Right atrium auricular region (tissue), 2 donors: ENCODE measurements around the gene BTD. TPM values are rescaled to one million over a fixed set of nuclear protein-coding genes. Genes with fewer than 3 reads are reported as not detected.

Experiments used
- DNase-seq: peaks from one replicate; pipeline ENCODE4 v3.0.0-alpha.2; 2019; ENCODE audit warnings: low spot score
- H3K27ac ChIP-seq, 2 donors: fragments of 200-600 bp; sonication (generic); 1 replicate in 1 of 2; 2 replicates in 1 of 2; pipeline ENCODE4 v1.5.1; 2016 to 2019
- H3K27me3 ChIP-seq, 2 donors: fragments of 200-600 bp; sonication (generic); one replicate each; pipeline versions ENCODE4 v1.5.1 to v1.6.0; 2017 to 2019
- H3K36me3 ChIP-seq: fragments of 200-600 bp; sonication (generic); one replicate; pipeline ENCODE4 v1.5.1; 2016
- H3K4me1 ChIP-seq, 2 donors: fragments of 200-600 bp; sonication (generic); one replicate each; pipeline versions ENCODE4 v1.5.1 to v1.6.0; 2017 to 2019
- H3K4me3 ChIP-seq, 2 donors: fragments of 200-600 bp; sonication (generic); 1 replicate in 1 of 2; 2 replicates in 1 of 2; pipeline ENCODE4 v1.5.1; 2017 to 2019; ENCODE audit warnings: mild to moderate bottlenecking in 1 of 2, moderate library complexity in 1 of 2
- H3K9me3 ChIP-seq, 2 donors: fragments of 200-600 bp; sonication (generic); one replicate each; pipeline ENCODE4 v1.5.1; 2019
- total RNA-seq, 2 donors: library from RNA; depleted of rRNA; stranded (reverse); fragments of >200 nt; gene quantifications; one replicate each; pipeline ENCODE4 v1.1.0, GENCODE V29; 2016
- TF ChIP-seq, protein P1 (sequence below), 2 donors: fragments of 200-600 bp; sonication (generic); IDR thresholded peaks; one replicate each; pipeline ENCODE4 v1.5.1; 2019; ENCODE audit warnings: antibody characterized with exemption in 2 of 2

The BTD gene
- total RNA-seq, 2 donors from 2014 or later: 10.3 to 16.2 TPM

DNA sequence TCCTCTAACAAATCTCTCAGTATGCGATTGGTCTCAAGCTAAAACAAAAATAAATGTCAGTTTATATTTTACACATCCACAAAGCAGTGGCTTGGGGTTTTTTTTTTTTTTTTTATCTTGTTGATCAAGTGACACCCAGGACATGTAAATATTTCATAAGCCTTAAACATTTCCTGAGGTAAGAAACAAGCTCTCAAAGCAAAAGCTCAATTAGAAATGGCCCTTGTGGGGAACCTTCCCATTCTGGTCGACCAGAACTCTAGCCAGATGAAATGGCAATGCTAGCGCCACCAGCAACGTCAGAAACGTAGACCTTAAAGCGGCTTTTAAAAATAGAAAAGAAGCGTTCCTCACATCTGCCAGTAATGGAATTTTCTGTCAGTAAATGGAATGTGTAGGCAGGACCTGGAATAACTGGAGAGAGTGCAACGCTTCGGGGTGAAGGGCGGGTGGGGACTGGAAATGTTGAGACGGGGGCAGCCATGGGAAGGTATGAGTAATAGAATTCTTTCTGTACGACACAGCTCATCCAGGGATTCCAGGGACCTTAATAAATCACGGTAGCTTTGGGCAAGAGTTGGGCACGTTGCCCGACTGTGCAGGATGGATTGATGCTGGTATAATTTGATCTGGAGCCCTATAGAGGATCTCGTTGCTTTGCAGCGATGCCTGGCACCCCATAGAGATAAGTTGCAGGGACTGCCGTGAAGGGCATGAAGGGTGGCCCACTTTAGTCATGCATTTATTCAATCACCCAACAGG lies 44.4 kb downstream of the BTD start:
- DNase-seq: no peak
- peaks cover 9% of the 10 kb centered on the region for H3K36me3 ChIP-seq
- no peak overlapping the region for H3K4me3 ChIP-seq
- TF ChIP-seq, protein P1, sequence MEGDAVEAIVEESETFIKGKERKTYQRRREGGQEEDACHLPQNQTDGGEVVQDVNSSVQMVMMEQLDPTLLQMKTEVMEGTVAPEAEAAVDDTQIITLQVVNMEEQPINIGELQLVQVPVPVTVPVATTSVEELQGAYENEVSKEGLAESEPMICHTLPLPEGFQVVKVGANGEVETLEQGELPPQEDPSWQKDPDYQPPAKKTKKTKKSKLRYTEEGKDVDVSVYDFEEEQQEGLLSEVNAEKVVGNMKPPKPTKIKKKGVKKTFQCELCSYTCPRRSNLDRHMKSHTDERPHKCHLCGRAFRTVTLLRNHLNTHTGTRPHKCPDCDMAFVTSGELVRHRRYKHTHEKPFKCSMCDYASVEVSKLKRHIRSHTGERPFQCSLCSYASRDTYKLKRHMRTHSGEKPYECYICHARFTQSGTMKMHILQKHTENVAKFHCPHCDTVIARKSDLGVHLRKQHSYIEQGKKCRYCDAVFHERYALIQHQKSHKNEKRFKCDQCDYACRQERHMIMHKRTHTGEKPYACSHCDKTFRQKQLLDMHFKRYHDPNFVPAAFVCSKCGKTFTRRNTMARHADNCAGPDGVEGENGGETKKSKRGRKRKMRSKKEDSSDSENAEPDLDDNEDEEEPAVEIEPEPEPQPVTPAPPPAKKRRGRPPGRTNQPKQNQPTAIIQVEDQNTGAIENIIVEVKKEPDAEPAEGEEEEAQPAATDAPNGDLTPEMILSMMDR (IDR thresholded peaks at IDR 0.05): no peak
- no peaks in the 10 kb centered on the region for H3K27me3 ChIP-seq
- peaks cover 0 to 20% of the 10 kb centered on the region in 2 donors for H3K4me1 ChIP-seq
- no peaks in the 10 kb centered on the region for H3K9me3 ChIP-seq
- H3K27ac ChIP-seq: no peak overlapping the region

DNA sequence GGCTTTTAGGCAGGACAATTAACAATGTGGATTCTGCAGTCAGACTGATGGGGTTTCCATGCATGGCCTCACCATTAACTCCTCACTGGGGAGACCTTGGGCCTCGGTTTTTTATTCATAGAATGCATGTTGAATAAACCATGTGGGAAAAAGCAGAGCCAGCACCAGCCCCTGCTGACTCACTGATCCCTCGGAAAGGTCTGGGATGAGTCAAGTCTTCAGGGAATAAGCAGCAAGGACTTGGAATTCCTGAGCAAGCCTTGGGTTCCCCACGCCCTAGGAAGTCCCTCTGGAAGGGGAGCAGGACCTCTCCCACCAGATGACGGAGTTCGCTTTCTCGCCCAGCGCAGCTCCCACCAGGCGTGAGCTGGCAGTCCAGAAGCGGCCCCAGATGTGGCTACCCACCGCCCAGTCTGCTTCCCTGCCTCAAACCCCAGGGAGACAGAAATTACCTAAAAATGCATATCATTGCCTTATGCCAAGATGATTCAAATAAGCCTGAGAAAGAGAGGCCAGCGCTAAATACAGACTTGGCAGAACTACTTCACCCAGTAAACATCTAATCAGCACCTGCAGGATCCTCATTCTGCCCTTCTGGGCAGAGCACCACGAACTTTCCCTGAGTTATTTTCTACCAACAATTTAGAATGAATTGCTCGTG lies 45.4 kb downstream of the BTD start:
- no peak for DNase-seq
- peaks cover 9% of the 10 kb centered on the region for H3K36me3 ChIP-seq

GRCh38 chr3:15647611-15648167 lies 46.1 kb downstream of the BTD start:
- no peaks in the 10 kb centered on the region for H3K27me3 ChIP-seq
- TF ChIP-seq, protein P1 (IDR thresholded peaks at IDR 0.05): no peak
- no peaks in the 10 kb centered on the region for H3K9me3 ChIP-seq
- H3K27ac ChIP-seq: peak overlapping the region; percentile 35 to 56
- DNase-seq: no peak
- H3K4me1 ChIP-seq: peaks cover 0 to 20% of the 10 kb centered on the region in 2 donors
- peaks cover 9% of the 10 kb centered on the region for H3K36me3 ChIP-seq
- H3K4me3 ChIP-seq: no peak overlapping the region

More for the DNA sequence above, 45.4 kb downstream of the BTD start:
- no peaks in the 10 kb centered on the region for H3K9me3 ChIP-seq
- TF ChIP-seq, protein P1 (IDR thresholded peaks at IDR 0.05): no peak
- peaks cover 0 to 20% of the 10 kb centered on the region in 2 donors for H3K4me1 ChIP-seq
- H3K27ac ChIP-seq: peak overlapping the region; percentile 35 to 56
- H3K4me3 ChIP-seq: no peak overlapping the region
- no peaks in the 10 kb centered on the region for H3K27me3 ChIP-seq

DNA sequence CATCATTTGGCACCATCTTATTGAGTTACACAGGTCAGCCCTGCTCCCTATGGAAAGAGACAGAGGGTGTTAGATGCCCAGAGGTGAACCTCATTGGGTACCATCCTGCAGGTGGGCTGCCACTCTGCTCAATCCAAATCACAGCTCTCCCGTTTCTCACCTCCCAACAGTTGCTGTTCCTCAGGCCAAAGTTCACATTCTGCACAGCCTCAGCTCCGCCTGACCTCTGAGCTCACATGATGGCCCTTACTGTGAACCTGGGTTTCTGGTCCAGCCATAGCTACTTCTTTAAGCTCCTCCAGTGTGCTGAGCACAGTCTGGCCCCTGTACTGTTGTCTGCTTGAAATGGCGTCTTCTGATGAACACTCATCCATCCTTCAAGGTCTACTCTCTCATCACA lies 47.8 kb downstream of the BTD start:
- TF ChIP-seq, protein P1 (IDR thresholded peaks at IDR 0.05): no peak
- no peak for DNase-seq
- Histone ChIP-seq H3K4me3 (no peak overlapping the region), H3K9me3 (no peaks in the 10 kb centered on the region), H3K27ac (no peak overlapping the region), H3K27me3 (no peaks in the 10 kb centered on the region), H3K4me1 (peaks cover 0 to 20% of the 10 kb centered on the region in 2 donors), H3K36me3 (peaks cover 8% of the 10 kb centered on the region)

- Histone ChIP-seq H3K36me3 (peaks cover 3% of the 10 kb centered on the region), H3K4me3 (no peak overlapping the region), H3K4me1 (peaks cover 0 to 20% of the 10 kb centered on the region in 2 donors), H3K9me3 (no peaks in the 10 kb centered on the region), H3K27me3 (no peaks in the 10 kb centered on the region), H3K27ac (no peak overlapping the region)
- TF ChIP-seq, protein P1 (IDR thresholded peaks at IDR 0.05): no peak
- DNase-seq: no peak
These were observed 48.3 kb downstream of the BTD start for GRCh38 chr3:15649858-15650257.
